HG03460 (cell line): ENCODE results near the gene TTC27.

ENCODE experiments used
- ATAC-seq: cut with Tn5 transposase; IDR thresholded peaks from one replicate; pipeline ENCODE4 v1.9.1; 2021; ENCODE audit not compliant: unreplicated experiment

The TTC27 gene

GRCh38 chr2:32804205-32804604 is 176.4 kb downstream of the TTC27 start:
- ATAC-seq: no peak

- ATAC-seq: no peak
These were observed 177.6 kb downstream of the TTC27 start for GRCh38 chr2:32805104-32806095.

GRCh38 chr2:32806857-32807256 is 179.0 kb downstream of the TTC27 start:
- no peak for ATAC-seq

- ATAC-seq: no peak
These were observed 179.8 kb downstream of the TTC27 start for GRCh38 chr2:32807662-32808061.

GRCh38 chr2:32810909-32811495 is 183.2 kb downstream of the TTC27 start:
- no peak for ATAC-seq

- no peak for ATAC-seq
These were observed 183.8 kb downstream of the TTC27 start for GRCh38 chr2:32811696-32812095.

GRCh38 chr2:32812316-32812715 is 184.5 kb downstream of the TTC27 start:
- no peak for ATAC-seq

GRCh38 chr2:32820088-32820487 is 192.2 kb downstream of the TTC27 start:
- no peak for ATAC-seq

- no peak for ATAC-seq
These were observed 192.9 kb downstream of the TTC27 start for GRCh38 chr2:32820701-32821100.

GRCh38 chr2:32824070-32824809 is 196.4 kb downstream of the TTC27 start:
- no peak for ATAC-seq

- no peak for ATAC-seq
These were observed 197.5 kb downstream of the TTC27 start for GRCh38 chr2:32825291-32825712.

GRCh38 chr2:32830196-32830595 is 202.3 kb downstream of the TTC27 start:
- no peak for ATAC-seq

GRCh38 chr2:32832821-32833220 is 205.0 kb downstream of the TTC27 start:
- ATAC-seq: no peak

- ATAC-seq: no peak
These were observed 205.9 kb downstream of the TTC27 start for GRCh38 chr2:32833709-32834108.

GRCh38 chr2:32835148-32835547 is 207.3 kb downstream of the TTC27 start:
- ATAC-seq: no peak

- no peak for ATAC-seq
These were observed 209.1 kb downstream of the TTC27 start for GRCh38 chr2:32836933-32837332.

GRCh38 chr2:32838418-32838817 is 210.6 kb downstream of the TTC27 start:
- no peak for ATAC-seq

GRCh38 chr2:32838949-32839348 is 211.1 kb downstream of the TTC27 start:
- ATAC-seq: no peak

- no peak for ATAC-seq
These were observed 214.4 kb downstream of the TTC27 start for GRCh38 chr2:32841931-32842898.

- no peak for ATAC-seq
These were observed 215.8 kb downstream of the TTC27 start for GRCh38 chr2:32843699-32844098.
